ENCODE results near the gene PAFAH1B2.

DNA sequence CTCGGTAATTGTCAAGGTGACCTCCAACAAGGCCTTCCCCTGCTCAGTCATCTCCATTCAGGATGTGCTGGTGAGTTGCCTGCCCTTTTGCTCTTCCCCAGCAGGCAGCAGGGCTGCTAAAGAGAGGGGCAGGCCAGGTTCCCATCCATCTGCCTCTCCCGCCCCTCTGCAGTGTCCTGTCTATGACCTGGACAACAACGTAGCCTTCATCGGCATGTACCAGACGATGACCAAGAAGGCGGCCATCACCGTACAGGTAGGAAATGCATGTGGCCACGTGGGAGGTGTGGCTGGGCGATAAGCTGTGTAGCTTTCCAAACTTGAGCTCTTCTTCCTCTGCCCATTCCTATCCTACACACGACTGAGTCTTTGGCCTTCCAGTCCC, 38.5 kb downstream of the PAFAH1B2 start:
- TF ChIP-seq, protein P1, sequence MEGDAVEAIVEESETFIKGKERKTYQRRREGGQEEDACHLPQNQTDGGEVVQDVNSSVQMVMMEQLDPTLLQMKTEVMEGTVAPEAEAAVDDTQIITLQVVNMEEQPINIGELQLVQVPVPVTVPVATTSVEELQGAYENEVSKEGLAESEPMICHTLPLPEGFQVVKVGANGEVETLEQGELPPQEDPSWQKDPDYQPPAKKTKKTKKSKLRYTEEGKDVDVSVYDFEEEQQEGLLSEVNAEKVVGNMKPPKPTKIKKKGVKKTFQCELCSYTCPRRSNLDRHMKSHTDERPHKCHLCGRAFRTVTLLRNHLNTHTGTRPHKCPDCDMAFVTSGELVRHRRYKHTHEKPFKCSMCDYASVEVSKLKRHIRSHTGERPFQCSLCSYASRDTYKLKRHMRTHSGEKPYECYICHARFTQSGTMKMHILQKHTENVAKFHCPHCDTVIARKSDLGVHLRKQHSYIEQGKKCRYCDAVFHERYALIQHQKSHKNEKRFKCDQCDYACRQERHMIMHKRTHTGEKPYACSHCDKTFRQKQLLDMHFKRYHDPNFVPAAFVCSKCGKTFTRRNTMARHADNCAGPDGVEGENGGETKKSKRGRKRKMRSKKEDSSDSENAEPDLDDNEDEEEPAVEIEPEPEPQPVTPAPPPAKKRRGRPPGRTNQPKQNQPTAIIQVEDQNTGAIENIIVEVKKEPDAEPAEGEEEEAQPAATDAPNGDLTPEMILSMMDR (IDR thresholded peaks at IDR 0.05) = no peak
- TF ChIP-seq POLR2A (IDR thresholded peaks at IDR 0.05) = no peak

All from body of pancreas (tissue), 4 donors.